ENCODE results near the gene FYTTD1. TPM values are rescaled to one million over a fixed set of nuclear protein-coding genes. Genes with fewer than 3 reads are reported as not detected.

The FYTTD1 gene
- total and polyA plus RNA-seq, 2 of the 4 experiments (the other 2 are of a cell fraction) = 20.4 to 50.2 TPM

DNA sequence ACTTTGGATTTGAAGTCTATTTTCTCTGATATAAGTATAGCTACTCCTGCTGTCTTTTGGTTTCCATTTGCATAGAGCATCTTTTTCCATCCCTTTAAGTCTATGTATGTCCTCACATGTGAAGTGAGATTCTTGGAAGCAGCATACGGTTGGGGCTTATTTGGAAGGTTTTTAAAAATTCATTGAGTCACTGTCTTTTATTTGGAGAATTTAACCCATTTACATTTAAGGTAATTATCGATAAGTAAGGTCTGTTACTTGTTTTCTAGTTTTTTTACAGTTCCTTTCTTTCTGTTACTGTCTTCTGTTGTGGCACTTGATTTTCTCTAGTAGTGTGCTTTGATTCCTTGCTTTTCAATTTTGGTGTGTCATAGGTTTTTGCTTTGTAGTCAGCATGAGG, 26.9 kb upstream of the FYTTD1 start:
- no peak overlapping the region for H4K8ac ChIP-seq (ENCODE audit: low read depth in 2 of 2, low read length in 2 of 2)
- no peak overlapping the region for H3K4me2 ChIP-seq (ENCODE audit: low read depth, low read length)
- H3K9me3 ChIP-seq (ENCODE audit: control insufficient read depth, insufficient read depth, low read length) = peaks cover 2% of the 10 kb centered on the region; the same call in 1 of the 2 replicates
- ATAC-seq (ENCODE audit: low read depth) = no peak
- H3K79me1 ChIP-seq (ENCODE audit: low read depth in 1 of 2, low read length in 2 of 2) = peaks cover 19 to 45% of the 10 kb centered on the region in 2 experiments
- no peaks in the 10 kb centered on the region for H3K36me3 ChIP-seq (ENCODE audit: control insufficient read depth, insufficient read depth, low read length)
- H2AK9ac ChIP-seq (replicated peaks; ENCODE audit: low read depth, low read length, poor library complexity) = no peak overlapping the region
- H2BK5ac ChIP-seq (ENCODE audit: low read depth, low read length, poor library complexity, severe bottlenecking) = no peak overlapping the region
- no TSS peak for BruUV-seq (replicated peaks)
- H3K4ac ChIP-seq (ENCODE audit: low read depth, low read length) = no peak overlapping the region
- in situ Hi-C loops (cut with MboI; ENCODE audit: low sequenced_read_pairs) = no loop called here
- no peak overlapping the region for H2AFZ ChIP-seq (replicated peaks; ENCODE audit: low read length, poor library complexity)
- H3K9ac ChIP-seq (ENCODE audit: low read depth, low read length) = no peak overlapping the region
- H3K9me1 ChIP-seq (ENCODE audit: insufficient read depth, low read length) = peaks cover 3% of the 10 kb centered on the region
- dilution Hi-C loops (cut with HindIII; ENCODE audit: low sequenced_read_pairs, unreplicated experiment) = no loop called here
- H2AK5ac ChIP-seq (ENCODE audit: low read depth, low read length) = no peak overlapping the region
- no peak overlapping the region for H2BK20ac ChIP-seq (ENCODE audit: low read depth, low read length)
- H3K23ac ChIP-seq (ENCODE audit: low read depth, low read length) = no peak overlapping the region
- no peak overlapping the region for H3K4me3 ChIP-seq (ENCODE audit: insufficient read depth, low read depth, low read length)
- CTCF ChIA-PET = no interaction called here
- POLR2A ChIA-PET (ENCODE audit: unreplicated experiment) = no interaction called here
- TF ChIP-seq ELK1 (IDR thresholded peaks at IDR 0.05; ENCODE audit: borderline replicate concordance, low read depth, low read length) (no peak), USF2 (IDR thresholded peaks at IDR 0.05; ENCODE audit: low read depth, low read length) (no peak), POLR2A (IDR thresholded peaks at IDR 0.05; ENCODE audit: low read depth, low read length) (no peak), RCOR1 (IDR thresholded peaks at IDR 0.05; ENCODE audit: insufficient replicate concordance, low read length) (no peak), FOS (IDR thresholded peaks at IDR 0.05; ENCODE audit: low read depth, low read length) (no peak), SMC3 (IDR thresholded peaks at IDR 0.05; ENCODE audit: low read depth, low read length) (no peak), CHD1 (IDR thresholded peaks at IDR 0.05; ENCODE audit: low read depth, low read length) (no peak), MAZ (IDR thresholded peaks at IDR 0.05; ENCODE audit: borderline replicate concordance, low read depth, low read length) (no peak), MAFK (IDR thresholded peaks at IDR 0.05; ENCODE audit: low read depth, low read length) (no peak), BHLHE40 (IDR thresholded peaks at IDR 0.05; ENCODE audit: low read depth, low read length) (no peak), RFX5 (IDR thresholded peaks at IDR 0.05; ENCODE audit: low read depth, low read length) (no peak), MXI1 (IDR thresholded peaks at IDR 0.05; ENCODE audit: borderline replicate concordance, low read depth, low read length) (no peak), RAD21 (IDR thresholded peaks at IDR 0.05; ENCODE audit: low read length) (no peak), CEBPB (IDR thresholded peaks at IDR 0.05; ENCODE audit: low read depth, low read length) (no peak)
- TF ChIP-seq, protein P1, sequence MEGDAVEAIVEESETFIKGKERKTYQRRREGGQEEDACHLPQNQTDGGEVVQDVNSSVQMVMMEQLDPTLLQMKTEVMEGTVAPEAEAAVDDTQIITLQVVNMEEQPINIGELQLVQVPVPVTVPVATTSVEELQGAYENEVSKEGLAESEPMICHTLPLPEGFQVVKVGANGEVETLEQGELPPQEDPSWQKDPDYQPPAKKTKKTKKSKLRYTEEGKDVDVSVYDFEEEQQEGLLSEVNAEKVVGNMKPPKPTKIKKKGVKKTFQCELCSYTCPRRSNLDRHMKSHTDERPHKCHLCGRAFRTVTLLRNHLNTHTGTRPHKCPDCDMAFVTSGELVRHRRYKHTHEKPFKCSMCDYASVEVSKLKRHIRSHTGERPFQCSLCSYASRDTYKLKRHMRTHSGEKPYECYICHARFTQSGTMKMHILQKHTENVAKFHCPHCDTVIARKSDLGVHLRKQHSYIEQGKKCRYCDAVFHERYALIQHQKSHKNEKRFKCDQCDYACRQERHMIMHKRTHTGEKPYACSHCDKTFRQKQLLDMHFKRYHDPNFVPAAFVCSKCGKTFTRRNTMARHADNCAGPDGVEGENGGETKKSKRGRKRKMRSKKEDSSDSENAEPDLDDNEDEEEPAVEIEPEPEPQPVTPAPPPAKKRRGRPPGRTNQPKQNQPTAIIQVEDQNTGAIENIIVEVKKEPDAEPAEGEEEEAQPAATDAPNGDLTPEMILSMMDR (conservative IDR thresholded peaks at IDR 0.05; ENCODE audit: low read depth, low read length) = no peak
- H2BK120ac ChIP-seq (ENCODE audit: low read depth, low read length) = no peak overlapping the region
- WGBS, 2 experiments (ENCODE audit: extremely low coverage in 2 of 2, insufficient read length in 1 of 2) = no CpG with 5 or more reads among the region's 2 CpGs
- no peak overlapping the region for H4K5ac ChIP-seq (ENCODE audit: low read depth, low read length)
- no peak overlapping the region for H3K18ac ChIP-seq (ENCODE audit: low read depth, low read length)
- H3K4me1 ChIP-seq (ENCODE audit: control insufficient read depth, insufficient read depth, low read length) = no peaks in the 10 kb centered on the region
- H2BK15ac ChIP-seq (ENCODE audit: low read depth, low read length) = no peak overlapping the region
- H3K14ac ChIP-seq (replicated peaks; ENCODE audit: low read depth, low read length) = no peak overlapping the region
- H3K27ac ChIP-seq (ENCODE audit: insufficient read depth, low read length) = no peak overlapping the region
- intact Hi-C loops (cut with micrococcal nuclease) = no loop called here
- no peak for DNase-seq
- no peaks in the 10 kb centered on the region for H3K27me3 ChIP-seq (ENCODE audit: control insufficient read depth, insufficient read depth, low read length)
- H4K20me1 ChIP-seq (ENCODE audit: insufficient read depth, low read length) = no peaks in the 10 kb centered on the region
- no peak overlapping the region for H3K56ac ChIP-seq (ENCODE audit: extremely low read depth, insufficient read depth, low read length)
- H4K91ac ChIP-seq (ENCODE audit: insufficient read depth, low read depth, low read length) = no peak overlapping the region
